Activated effector memory CD4-positive, alpha-beta T cell treated with Interleukin-2 at 50 U/mL for 16 hours (primary cell): ENCODE measurements around the gene ERFE.

Source experiments
- DNase-seq: peaks from one replicate; pipeline ENCODE4 v3.0.0-alpha.2; 2020

Gene ERFE

DNA sequence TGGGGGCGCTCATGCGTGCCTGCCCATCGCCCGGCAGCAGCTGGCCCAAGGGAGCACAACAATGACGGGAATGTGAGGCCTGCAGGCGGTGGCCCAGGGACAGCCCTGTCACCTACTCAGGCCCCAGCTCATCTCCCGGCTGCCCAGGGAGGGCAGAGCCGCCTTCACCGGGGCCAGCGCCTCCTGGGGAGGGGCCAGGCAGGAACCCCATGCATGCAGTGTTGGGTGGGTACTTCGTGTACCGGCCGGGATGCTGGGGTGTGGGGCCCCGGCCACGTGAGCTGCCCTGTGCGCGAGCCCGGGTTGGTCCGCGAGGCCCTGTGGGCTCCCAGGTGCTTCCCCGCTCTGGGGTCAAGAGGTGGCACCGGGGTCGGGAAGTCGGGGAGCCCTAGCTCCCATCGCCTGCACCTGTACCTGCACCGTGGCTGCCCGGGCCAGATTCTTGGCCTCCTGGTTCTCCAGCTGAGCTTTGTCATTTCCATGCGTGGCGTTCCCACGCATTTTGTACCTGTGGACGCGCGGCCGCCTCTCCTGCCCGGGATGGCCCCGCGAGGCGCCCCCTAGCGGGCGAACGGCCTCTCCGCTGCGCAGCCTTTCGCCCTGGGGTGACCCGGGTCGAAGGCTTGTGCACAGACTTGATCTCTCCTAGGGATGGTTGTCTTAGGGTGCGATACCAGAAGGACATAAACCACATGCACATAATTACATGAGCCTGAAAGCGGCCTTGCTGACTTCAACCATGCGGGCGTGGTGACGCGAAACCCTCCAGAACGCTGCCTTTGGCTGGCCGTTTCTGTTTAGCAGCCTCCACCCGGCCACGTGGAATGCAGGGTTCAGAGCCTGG, 19.4 kb upstream of the ERFE start:
- no peak for DNase-seq

DNA sequence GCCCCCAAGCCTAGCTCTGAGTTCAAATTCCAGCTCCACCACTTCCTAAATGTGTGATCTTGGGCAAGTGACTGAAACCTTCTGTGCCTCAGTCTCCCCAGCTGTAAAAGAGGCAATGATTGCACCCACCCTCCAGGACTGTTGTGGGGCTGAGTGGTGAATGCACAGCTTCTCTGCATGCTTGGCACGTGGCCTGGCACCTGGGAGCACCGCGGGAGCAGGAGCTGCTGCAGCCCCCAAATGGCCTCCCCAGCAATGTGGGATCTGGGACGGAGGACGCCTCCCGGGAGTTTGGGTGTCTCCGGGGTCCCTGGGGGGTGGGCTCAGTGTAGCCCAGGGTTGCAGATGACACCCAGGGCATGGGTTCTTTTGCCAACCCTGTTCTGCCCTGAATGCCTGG, 18.7 kb upstream of the ERFE start:
- no peak for DNase-seq

DNA sequence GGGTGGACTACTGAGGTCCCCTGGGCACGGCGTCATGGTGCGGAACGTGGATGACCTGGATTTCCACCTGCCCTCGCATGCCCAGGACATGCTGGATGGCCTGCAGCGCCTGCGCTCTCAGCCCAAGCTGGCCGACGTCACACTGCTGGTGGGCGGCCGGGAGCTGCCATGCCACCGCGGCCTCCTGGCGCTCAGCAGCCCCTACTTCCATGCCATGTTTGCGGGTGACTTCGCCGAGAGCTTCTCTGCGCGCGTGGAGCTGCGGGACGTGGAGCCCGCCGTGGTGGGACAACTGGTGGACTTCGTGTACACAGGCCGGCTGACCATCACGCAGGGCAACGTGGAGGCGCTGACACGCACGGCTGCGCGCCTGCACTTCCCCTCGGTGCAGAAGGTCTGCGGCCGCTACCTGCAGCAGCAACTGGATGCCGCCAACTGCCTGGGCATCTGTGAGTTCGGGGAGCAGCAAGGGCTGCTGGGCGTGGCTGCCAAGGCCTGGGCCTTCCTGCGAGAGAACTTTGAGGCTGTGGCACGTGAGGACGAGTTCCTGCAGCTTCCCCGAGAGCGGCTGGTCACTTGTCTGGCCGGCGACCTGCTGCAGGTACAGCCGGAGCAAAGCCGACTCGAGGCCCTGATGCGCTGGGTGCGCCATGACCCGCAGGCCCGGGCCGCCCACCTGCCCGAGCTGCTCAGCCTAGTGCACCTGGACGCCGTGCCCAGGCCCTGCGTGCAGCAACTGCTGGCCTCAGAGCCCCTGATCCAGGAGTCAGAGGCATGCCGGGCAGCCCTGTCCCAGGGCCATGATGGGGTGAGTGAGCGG, 17.8 kb upstream of the ERFE start:
- no peak for DNase-seq

DNA sequence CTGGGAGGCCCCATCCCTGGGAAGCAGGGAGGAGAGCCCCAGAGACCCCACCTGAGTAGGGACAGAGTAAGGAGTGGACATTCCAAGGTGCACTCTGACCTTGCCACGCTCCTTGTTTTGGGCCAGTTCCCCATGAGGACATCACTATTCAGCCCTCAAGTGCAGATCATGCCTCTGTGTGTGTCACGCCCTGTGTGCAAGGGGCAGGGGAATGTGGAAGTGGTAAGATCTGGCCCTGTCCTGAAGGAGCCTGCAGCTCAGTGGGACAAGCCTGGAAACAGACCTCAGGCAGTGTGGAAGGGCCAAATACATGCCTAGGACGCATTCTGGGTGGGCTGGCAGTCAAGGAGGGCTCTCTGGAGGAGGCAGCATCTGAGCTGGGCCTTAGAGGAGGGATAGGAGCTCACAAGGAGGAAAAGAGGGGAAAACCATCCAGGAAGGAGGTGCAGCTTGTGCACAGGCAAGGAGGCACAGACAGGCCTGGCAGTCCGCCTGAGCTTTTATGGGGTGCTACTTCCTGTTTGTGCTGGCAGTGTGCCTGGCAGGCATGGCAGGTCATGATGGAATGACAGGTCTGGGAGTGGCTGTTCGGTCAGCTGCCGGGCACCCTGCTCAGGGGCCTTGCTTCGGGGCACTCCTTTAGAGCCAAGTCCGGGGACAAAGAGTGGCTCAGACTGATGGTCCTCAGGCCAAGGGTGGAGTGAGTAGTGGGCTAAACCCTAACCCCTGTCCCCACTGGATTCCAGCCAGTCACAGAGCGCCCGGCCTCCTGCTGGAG, 17.0 kb upstream of the ERFE start:
- DNase-seq: no peak

DNA sequence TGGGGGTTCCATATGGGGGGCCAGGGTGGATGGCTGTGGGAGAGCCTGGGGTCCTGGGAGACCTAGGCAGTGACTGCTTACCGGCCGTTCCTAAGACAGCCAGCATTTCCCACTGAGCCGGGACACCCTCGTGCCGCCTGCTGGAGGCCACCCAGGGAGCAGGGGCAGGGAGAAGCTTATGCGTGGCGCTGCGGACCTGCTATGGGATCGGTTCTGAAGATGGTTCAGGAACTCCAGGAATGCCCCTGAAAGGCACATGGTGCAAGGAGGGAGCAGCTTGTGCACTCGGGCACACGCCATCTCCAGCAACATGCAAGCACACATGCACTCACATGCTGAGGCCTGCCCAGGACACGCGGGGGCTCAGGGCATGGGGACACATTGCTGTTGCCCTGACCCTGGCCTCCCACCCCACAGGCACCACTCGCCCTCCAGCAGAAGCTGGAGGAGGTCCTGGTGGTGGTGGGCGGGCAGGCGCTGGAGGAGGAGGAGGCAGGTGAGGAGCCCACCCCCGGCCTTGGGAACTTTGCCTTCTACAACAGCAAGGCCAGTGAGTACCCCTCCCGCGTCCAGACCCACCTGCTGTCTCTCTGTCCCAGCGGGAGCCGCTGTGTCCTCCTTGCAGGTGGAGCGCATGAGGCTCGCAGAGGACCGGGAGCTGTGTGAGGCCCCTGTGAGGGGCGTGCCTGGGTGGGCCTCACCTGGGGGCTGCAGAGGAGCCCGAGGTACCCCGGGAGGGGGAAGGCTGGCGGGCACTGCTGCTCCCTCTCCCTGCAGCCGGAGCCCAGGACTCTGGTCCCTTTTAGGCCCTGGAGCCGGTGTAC, 16.2 kb upstream of the ERFE start:
- DNase-seq: no peak

DNA sequence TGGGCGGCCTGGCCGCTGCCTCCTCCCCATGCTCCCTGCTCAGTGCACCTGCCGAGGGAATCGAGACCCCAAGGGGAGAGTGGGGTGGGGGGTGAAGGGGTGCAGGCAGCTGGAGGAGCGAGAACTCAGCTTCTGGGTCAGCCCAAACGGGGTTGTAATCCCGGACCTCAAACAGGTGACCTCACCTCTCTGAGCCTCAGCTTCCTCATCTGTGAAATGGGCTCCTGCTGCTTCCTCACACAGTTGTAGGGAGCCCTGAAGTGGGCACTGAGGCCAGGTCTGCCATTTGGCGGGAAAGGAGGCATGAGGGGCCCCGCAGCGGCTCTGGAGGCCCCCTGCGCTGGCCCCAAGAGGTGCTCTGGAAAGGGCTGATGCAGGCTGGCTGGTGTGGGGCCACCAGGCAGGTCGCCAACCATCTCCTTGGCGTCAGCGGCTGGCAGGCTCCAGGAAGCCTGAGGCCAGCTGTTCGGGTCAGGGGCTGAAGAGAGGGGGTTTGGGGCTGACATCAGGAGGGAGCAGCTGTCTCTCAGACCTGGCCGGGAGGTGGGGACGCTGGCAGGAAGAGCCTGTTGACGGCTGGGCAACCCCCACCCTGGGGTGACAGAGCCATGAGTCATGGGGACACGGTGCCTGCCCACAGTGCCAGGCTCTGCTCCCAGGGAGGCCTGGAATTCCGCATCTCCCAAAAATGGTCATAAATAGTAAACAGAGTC, 15.4 kb upstream of the ERFE start:
- no peak for DNase-seq

DNA sequence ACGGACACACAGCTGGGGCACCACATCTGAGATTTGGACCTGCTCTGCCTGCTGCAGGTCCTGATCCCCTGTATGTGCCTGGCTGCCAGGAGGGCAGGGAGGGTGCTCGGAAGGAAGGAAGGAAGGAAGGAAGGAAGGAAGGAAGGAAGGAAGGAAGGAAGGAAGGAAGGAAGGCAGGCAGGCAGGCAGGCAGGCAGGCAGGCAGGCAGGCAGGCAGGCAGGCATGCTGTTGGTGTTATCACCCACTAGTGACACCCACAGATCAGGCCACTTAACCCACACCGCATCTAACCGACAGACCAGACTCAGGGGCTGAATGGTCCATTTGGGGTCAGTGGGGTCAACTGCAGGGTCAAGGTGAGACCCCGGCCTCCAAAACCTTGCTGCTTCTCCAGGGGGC, 14.5 kb upstream of the ERFE start:
- no peak for DNase-seq

DNA sequence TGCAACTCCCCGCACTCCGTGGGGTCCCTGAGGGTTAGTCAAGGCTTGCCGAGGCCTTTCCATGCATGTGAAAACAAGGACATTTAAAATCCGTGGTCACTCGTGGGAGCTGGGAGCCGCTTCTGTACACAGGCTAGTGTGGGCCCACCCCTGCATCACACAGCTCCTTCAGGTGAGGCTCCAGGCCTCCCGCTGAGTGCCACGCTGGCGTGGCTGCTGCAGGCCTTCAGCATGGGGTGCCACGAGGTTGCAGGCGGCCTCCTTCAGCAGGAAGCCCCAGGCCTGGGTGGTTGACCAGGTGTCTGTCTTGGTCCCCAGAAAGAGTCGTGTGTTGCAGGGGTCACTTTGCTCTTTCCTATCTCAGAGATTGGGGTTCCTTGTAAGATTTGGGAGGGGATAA, 13.7 kb upstream of the ERFE start:
- no peak for DNase-seq

DNA sequence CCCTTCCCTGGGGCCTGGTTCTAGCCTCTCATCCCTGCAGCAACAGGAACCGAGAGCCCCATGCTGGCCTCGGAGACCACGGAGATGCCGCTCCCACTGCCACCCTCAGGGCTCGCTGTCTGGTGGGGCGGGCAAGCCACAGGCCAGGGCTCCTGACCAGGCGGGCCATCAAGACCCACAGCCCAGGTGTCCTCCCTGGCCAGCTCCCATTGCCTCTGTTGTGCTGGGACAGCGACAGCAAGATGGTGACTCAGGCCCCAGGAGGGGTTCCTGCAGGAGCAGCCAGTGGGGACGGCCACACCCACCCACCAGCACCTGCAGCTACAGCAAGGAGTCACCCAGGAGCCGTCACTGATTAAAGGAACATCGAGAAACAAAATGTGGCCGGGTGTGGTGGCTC, 12.9 kb upstream of the ERFE start:
- DNase-seq: no peak

DNA sequence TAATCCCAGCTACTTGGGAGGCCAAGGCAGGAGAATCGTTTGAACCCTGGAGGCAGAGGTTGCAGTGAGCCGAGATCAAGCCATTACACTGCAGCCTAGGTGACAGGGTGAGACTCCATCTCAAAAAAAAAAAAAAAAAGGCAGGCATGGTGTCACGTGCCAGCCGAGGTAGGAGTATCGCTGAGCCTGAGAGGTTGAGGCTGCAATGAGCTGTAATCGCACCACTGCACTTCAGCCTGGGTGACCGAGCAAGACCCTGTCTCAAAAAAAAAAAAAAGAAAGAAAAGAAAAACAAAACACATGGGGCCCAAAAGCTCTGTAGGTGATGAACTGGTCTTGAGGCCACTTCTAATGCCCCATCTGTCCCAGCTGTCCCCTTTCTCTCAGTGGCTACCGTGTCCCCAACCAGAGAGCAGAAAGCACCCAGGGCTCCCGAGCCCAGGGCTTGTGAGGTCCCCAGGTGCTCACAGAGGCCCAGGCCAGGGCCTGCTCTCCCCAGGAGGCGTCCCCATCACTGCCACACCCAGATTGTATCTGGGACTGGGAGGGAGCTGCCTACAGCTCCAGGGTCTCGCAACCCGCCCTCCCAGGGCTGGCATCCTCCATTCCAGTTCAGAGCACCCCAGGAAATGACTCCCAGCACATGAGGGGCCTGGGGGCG, 11.8 kb upstream of the ERFE start:
- DNase-seq: no peak

DNA sequence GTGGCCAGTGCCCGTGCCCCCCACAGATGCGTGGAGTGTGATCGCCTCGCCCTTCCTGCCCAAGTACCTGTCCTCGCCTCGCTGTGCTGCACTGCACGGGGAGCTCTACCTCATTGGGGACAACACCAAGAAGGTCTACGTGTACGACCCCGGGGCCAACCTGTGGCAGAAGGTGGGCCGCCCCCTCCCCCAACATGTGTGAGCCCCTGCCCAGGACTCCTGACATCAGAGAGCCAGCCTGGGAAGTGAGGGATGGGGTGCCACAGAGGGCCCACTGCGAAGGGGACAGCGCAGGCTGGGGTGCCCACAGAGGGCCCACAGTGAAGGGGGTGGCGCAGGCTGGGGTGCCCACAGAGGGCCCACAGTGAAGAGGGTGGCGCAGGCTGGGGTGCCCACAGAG, 9.8 kb upstream of the ERFE start:
- no peak for DNase-seq

DNA sequence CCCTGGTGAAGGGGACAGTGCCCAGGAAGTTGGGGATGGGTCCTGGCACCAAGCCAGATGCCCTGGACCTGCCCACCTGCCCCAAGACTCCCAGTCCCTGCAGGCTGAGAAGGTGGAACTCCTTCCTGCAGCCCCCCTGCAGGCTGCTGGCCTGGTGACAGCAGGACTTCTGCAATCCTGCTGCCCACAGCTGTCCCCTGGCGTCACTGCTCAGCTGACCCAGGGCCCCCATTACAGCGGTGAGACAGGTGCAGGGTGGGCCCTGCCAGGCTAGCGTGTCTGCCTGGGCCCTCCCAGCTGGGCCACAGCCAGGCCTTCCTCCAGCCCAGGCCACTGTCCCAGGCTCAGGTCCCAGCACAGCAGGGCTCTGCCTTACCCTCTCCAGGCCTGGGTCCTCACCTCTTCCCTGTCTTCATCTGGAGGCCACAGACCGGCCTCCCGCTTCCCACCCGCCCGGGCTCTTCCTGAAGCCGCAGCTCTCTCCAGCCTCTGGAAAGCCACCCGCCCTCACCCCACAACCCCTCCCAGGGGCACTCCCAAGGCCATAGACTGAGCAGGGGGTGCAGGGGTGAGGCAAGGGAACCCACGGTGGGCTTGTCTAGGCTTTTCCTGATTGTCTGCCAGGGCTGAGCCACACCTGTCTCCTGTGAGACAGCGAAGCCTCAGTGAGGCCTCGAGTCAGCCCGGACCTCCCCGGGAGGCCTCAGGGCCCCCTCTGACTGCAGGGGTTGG, 8.8 kb upstream of the ERFE start:
- DNase-seq: no peak

DNA sequence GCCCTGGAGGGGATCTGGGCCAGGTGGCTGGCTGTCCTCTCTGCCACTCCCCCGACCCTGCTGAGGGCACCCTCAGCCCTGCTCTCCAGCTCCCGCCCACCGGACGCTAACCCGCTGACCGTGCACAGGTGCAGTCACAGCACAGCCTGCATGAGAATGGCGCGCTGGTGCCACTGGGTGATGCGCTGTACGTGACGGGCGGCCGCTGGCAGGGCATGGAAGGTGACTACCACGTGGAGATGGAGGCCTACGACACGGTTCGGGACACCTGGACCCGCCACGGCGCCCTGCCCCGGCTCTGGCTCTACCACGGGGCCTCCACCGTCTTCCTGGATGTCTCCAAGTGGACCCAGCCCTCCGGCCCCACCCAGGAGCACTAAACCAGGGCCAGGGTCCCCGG, 8.1 kb upstream of the ERFE start:
- no peak for DNase-seq

DNA sequence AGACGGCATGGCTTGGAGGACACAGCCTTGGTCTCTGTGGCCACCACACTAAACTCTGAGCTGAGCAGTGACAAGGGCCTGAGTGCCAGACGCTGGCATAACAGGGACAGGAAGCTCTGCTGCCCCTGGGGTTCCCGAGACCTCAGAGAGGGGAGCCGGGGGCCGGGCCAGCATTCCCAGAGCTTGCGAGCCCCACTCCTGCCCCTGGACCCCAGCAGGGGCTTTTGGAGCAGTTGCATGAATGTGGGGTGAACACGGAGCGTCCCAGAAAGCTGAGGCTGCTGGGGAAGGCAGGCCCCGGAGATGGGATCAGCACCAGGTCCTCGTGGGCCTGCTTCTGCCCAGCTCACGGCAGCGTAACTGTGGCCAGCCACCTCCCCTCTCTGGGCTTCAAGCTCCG, 7.6 kb upstream of the ERFE start:
- no peak for DNase-seq

DNA sequence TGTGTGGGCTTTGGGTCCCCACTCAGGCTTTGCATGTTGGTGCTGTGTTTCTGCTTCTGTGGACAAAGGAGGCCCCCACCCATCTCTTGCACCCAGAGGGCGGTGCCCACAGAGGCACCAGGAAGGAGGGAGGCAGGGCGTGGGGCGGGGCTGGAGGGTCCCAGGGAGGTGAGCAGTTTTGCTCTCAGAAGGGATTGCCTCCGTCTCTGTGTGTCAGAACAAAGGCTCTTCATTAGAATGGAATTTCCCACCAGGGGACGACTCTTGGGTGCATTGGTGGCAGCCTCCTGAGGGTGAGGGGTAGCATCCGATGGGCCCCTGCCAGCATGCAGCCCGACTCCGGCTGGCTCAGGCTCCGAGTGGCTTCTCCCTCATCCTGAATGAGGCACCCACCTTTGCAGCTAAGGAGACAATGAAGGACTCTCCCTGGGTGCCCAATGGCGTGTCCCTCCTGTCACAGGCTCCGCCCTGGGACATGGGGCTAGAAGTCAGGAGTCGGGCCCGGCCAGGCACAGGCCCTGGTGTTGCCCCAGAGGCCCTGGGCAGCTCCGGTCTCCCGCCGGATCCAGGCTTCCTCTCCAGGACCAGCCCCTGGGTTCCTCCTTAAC, 7.0 kb upstream of the ERFE start:
- no peak for DNase-seq

DNA sequence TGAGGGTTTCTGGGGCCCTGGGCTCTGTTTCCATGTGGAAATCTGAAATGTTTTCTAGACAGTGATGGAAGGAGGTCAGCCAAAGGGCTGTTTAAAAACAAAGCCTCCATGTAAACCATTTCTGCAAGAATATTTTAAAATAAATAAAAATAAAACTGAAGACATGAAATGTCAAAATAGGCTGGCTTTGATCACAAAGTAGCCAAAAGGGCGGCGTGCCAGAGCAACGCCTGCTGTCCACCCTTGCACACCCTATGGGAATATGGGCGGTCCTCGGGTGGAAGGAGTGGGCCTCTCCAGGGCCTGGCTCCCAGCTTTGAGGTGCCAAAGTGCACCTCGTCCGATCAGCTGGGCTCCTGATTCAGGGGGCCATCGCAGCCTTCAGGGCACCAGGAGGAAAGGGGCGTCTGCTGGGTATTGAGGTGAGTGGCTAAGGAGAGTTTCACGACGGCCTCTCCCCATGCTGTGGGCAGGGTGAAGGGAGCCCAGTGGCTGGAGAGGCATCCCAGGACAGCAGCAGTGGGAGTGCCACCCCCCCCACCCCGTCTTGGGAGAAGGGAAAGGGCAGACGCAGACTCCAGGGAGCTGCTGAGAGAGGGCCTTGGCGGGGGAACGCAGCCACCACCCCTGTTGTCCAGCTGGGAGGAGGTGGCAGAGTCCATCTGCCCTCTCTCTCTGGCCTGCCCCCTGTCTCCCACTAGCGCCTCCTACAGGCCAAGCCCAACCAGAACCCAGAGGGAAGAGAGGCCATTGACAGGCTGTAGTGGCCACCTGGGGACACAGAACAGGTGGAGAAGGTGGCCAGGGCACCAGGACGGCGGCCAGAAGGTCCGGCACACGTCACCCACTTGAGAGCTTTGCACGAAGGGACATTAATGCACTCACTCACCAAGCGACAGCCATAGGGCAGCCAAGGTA, 5.7 kb upstream of the ERFE start:
- no peak for DNase-seq

DNA sequence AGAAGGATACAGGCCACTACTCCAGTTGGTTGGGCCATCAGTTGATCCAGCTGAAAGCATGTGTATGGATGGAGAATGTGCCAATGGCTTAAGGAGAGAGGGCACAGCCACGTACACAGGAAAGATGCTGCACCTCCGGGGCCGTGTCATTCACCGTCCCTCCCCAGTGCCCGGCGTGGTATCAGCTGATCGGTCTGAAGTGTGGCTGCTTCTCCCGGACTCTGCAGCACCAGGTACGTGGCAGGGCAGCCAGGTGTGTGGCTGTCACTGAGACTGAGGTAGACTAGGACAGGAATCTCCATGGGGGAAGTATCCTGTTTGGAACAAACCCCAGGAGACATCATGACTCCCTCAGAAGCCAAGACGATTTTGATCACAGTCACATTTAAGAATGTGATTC, 4.2 kb upstream of the ERFE start:
- no peak for DNase-seq

DNA sequence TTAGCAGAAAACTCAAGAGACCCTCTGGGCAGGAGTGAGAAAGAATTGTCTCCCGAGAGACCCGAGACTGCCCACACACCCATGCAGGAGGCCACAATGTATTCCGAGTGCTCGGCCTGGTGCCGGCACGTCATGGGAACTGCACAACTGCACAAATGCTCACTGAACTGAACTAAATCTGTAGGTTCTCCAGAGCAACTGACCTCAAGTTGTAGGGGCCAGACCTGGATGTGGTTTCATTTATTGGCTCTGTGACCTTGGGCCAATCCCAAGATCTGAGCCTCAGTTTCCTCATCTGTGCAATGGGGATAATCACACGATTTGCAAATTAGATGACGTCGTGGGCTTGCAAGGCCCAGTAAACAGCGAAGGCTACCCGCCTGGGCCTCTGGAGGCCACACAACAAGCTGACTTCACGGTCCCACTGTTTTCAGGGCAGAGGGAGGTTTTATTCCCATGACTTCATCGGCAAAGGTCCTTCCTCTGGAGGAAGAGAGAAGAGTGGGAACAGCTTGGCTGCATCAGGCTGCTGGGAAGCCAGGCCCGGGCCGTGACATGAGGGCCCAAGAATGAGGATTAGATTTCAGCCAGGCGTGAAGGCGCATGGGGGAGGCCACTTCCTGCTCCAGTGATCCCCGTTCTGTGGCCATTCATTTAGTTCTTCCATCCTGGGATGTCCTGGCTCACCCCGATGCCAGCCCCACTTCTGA, 3.6 kb upstream of the ERFE start:
- DNase-seq: no peak
